Tibial artery (tissue), 4 donors: ENCODE measurements around the gene HNF1A.

Experiments
- DNase-seq, 2 donors: peaks; one replicate each; pipeline ENCODE4 v3.0.0-alpha.2; 2019
- H3K27ac ChIP-seq, 2 donors: fragments of 200-600 bp; sonication (generic) in 1 of 2; 1 replicate in 1 of 2; 2 replicates in 1 of 2; pipeline ENCODE4 v1.5.1; 2018 to 2019; ENCODE audit warnings: mild to moderate bottlenecking in 1 of 2
- H3K27me3 ChIP-seq, 2 donors: fragments of 200-600 bp; sonication (generic) in 1 of 2; one replicate each; pipeline versions ENCODE4 v1.5.1 to v1.6.0; 2016 to 2019
- H3K36me3 ChIP-seq, 3 donors: fragments of 200-600 bp; sonication (generic) in 2 of 3; one replicate each; pipeline ENCODE4 v1.5.1; 2016 to 2019; ENCODE audit warnings: mild to moderate bottlenecking in 2 of 3
- H3K4me1 ChIP-seq, 4 donors: fragments of 200-600 bp; sonication (generic) in 2 of 4; 1 replicate in 3 of 4; 2 replicates in 1 of 4; pipeline ENCODE4 v1.5.1; 2016 to 2019
- H3K4me3 ChIP-seq, 2 donors: fragments of 200-600 bp; sonication (generic) in 1 of 2; 1 replicate in 1 of 2; 2 replicates in 1 of 2; pipeline ENCODE4 v1.5.1; 2018 to 2019; ENCODE audit warnings: mild to moderate bottlenecking in 2 of 2
- H3K9me3 ChIP-seq, 3 donors: fragments of 200-600 bp; sonication (generic) in 1 of 3; one replicate each; pipeline ENCODE4 v1.5.1; 2016 to 2019
- intact Hi-C: fragments of 100-400 bp; cut with DNase I; formaldehyde crosslinking; loops from one replicate; pipeline ENCODE4 v1.15.0; 2023; ENCODE audit warnings: low total_unique reads
- TF ChIP-seq, protein P1 (sequence below), 2 experiments: fragments of 200-600 bp in 1 of 2; fragments of 450-650 bp in 1 of 2; IDR thresholded peaks; one replicate each; pipeline ENCODE4 v1.5.1; 2017 to 2019; ENCODE audit warnings: antibody characterized with exemption in 2 of 2, mild to moderate bottlenecking in 1 of 2, moderate library complexity in 1 of 2

HNF1A gene

DNA sequence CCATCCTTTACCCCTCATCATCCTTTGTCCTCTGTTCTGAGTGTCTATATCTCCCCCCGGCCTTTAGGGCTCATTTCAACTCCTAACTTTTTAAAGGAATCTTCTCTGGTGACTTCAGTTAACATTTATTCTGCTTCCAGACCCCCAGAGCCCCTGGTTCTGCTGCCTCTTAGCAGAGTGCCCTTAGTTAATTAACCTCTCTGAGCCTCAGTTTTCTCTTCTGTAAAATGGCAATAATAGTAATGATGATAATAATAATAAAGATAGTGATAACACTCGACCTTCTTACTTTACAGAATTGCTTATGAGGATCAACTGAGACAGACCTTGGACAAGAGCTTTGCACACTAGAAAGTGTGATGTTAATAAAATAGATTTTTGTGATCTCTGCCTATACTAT lies 44.4 kb downstream of the HNF1A start:
- DNase-seq = no peak
- no peak overlapping the region for H3K27ac ChIP-seq
- H3K27me3 ChIP-seq = peaks cover 0 to 3% of the 10 kb centered on the region in 2 donors
- TF ChIP-seq, protein P1, sequence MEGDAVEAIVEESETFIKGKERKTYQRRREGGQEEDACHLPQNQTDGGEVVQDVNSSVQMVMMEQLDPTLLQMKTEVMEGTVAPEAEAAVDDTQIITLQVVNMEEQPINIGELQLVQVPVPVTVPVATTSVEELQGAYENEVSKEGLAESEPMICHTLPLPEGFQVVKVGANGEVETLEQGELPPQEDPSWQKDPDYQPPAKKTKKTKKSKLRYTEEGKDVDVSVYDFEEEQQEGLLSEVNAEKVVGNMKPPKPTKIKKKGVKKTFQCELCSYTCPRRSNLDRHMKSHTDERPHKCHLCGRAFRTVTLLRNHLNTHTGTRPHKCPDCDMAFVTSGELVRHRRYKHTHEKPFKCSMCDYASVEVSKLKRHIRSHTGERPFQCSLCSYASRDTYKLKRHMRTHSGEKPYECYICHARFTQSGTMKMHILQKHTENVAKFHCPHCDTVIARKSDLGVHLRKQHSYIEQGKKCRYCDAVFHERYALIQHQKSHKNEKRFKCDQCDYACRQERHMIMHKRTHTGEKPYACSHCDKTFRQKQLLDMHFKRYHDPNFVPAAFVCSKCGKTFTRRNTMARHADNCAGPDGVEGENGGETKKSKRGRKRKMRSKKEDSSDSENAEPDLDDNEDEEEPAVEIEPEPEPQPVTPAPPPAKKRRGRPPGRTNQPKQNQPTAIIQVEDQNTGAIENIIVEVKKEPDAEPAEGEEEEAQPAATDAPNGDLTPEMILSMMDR (IDR thresholded peaks at IDR 0.05) = no peak
- no peaks in the 10 kb centered on the region for H3K4me1 ChIP-seq
- intact Hi-C loops = no loop called here
- no peaks in the 10 kb centered on the region for H3K36me3 ChIP-seq
- no peaks in the 10 kb centered on the region for H3K9me3 ChIP-seq
- H3K4me3 ChIP-seq = no peak overlapping the region

DNA sequence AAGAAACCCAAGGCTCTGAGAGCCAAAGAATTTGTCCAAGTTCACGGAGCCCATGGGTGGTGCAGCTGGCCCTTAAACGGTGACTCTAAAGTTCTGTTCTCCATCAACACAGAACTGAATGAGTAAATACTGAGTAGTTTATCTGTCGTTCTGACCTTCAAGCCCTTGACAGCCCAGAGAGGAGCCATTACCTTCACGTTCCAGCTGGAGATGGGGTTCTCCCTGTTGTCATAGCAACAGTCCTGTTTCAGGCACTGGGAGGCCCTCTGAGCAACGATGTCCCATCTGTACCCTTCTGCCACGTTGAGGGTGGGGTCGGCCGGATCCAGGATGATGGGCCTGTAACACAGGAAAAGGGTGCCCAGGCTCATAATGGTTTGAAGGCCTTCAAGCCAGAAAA lies 45.5 kb downstream of the HNF1A start:
- H3K4me1 ChIP-seq = no peaks in the 10 kb centered on the region
- H3K4me3 ChIP-seq = no peak overlapping the region
- TF ChIP-seq, protein P1 (IDR thresholded peaks at IDR 0.05) = no peak
- H3K9me3 ChIP-seq = no peaks in the 10 kb centered on the region
- H3K27ac ChIP-seq = no peak overlapping the region
- no peaks in the 10 kb centered on the region for H3K36me3 ChIP-seq
- no peak for DNase-seq
- peaks cover 0 to 3% of the 10 kb centered on the region in 2 donors for H3K27me3 ChIP-seq
- intact Hi-C loops = no loop called here

DNA sequence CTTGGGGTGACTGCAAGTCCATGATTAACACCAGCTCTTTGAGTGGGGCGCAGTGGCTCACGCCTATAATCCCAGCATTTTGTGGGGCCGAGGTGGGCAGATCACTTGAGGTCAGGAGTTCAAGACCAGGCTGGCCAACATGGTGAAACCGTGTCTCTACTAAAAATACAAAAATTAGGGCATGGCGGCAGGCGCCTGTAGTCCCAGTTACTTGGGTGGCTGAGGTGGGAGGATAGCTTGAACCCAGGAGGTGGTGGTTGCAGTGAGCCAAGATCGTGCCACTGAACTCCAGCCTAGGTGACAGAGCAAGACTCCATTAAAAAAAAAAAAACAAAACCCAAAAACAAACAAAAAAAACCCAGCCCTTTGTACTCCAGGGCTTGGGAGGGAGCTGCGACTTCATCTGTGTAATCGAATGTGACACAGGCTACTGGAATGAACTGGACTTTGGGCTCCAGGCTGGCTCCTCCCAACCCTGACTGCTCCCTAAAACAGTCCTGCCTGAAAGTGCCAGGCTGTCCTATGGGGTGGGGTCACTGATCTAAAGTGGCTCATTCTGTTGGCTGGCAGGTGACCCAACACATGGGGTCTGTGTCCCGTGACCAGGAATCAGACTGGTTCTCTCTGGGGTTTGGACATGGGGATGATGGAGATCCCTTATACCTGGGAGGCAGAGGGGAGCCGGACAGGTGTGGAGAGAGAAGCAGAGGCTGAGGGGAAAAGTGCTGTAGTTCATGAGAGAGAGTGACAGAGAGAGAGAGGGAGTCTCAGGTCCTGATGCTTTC lies 47.3 kb downstream of the HNF1A start:
- H3K4me3 ChIP-seq = no peak overlapping the region
- no peaks in the 10 kb centered on the region for H3K9me3 ChIP-seq
- no peak overlapping the region for H3K27ac ChIP-seq
- H3K27me3 ChIP-seq = peaks cover 0 to 3% of the 10 kb centered on the region in 2 donors
- TF ChIP-seq, protein P1 (IDR thresholded peaks at IDR 0.05) = no peak
- no peaks in the 10 kb centered on the region for H3K4me1 ChIP-seq
- no peaks in the 10 kb centered on the region for H3K36me3 ChIP-seq
- no peak for DNase-seq
- intact Hi-C loops = no loop called here

DNA sequence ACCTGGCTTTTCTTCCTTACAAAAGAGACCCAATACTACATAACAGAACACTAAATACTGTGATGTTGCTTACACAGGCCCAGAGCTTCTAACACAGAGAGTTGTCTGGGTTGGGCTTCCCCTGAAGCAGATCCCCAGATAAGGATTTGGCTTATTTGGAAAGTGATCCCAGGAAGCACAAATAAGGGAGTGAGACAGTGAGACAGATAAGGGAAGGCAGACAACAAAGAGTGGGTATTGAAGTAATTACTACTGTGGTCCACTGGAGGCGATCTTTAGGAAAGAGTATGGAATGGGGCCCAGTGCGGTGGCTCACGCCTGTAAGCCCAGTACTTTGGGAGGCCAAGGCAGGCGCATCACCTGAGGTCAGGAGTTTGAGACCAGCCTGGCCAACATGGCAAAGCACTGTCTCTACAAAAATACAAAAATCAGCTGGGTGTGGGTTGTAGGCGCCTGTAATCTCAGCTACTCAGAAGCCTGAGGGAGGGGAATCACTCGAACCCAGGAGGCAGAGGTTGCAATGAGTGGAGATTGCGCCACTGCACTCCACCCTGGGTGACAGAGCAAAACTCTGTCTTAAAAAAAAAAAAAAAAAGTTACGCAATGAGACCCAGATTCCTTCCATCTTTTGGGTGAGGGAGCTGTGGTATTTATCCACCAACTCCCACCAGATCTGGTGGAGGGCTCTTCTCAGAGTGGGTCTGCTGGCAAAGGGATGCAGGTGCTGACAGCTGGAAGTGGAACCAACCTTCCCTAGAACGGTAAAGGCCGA lies 48.1 kb downstream of the HNF1A start:
- Histone ChIP-seq H3K4me1 (no peaks in the 10 kb centered on the region), H3K4me3 (no peak overlapping the region), H3K9me3 (no peaks in the 10 kb centered on the region), H3K36me3 (no peaks in the 10 kb centered on the region), H3K27me3 (peaks cover 0 to 3% of the 10 kb centered on the region in 2 donors), H3K27ac (no peak overlapping the region)
- no peak for DNase-seq
- intact Hi-C loops = no loop called here
- TF ChIP-seq, protein P1 (IDR thresholded peaks at IDR 0.05) = no peak

DNA sequence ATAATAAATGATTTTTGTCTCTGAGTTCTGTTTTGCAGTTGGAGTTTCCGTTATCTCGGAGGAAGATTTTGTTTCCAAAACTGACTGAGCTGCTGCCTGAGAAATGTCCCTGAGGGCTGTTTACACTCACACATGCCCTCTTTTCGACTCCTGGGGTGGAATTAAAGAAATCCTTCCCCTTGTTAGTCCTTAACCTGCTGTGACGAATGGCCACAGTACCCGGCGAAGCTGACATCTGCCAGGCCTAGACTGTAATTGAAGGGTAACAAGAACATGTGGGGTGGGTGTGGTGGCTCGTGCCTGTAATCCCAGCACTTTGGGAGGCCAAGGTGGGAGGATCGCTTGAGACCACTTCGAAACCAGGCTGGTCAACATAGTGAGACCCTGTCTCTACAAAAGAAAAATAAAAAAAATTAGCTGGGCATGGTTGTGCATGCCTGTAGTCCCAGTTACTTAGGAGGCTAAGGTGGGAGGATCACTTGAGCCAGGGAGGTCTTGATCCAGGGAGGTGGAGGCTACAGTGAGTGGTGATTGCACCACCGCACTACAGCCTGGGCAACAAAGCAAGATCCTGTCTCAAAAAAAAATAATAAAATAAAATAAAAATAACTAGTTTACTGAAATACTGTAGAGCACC lies 52.4 kb downstream of the HNF1A start:
- H3K4me3 ChIP-seq = no peak overlapping the region
- peaks cover 0 to 3% of the 10 kb centered on the region in 2 donors for H3K27me3 ChIP-seq
- H3K9me3 ChIP-seq = no peaks in the 10 kb centered on the region
- no peaks in the 10 kb centered on the region for H3K4me1 ChIP-seq
- no peak for DNase-seq
- no peaks in the 10 kb centered on the region for H3K36me3 ChIP-seq
- TF ChIP-seq, protein P1 (IDR thresholded peaks at IDR 0.05) = no peak
- intact Hi-C loops = no loop called here
- no peak overlapping the region for H3K27ac ChIP-seq
